ENCODE data around the gene EPHA2.

The EPHA2 gene

DNA sequence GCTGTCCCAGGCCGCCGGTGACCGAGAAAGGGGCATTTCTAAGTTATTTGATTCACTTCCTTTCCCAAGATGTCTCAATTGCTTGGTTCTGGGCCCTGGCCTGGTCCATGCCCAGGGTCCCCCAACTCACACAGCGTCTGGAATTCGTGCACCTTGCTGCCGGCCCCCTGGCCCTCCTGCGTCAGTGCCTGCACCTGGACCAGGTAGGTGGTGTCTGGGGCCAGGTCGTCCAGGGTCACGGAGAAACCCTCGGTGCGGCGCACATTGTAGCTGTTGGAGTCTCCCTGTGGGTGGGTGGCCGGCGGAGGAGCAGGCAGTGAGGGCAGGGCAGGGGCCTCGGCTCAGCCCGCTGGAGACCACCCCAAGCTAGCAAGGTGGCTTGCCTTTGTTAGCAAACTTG is 21.0 kb downstream of the EPHA2 start:
- no peak for DNase-seq (ENCODE audit: low read depth)

DNA sequence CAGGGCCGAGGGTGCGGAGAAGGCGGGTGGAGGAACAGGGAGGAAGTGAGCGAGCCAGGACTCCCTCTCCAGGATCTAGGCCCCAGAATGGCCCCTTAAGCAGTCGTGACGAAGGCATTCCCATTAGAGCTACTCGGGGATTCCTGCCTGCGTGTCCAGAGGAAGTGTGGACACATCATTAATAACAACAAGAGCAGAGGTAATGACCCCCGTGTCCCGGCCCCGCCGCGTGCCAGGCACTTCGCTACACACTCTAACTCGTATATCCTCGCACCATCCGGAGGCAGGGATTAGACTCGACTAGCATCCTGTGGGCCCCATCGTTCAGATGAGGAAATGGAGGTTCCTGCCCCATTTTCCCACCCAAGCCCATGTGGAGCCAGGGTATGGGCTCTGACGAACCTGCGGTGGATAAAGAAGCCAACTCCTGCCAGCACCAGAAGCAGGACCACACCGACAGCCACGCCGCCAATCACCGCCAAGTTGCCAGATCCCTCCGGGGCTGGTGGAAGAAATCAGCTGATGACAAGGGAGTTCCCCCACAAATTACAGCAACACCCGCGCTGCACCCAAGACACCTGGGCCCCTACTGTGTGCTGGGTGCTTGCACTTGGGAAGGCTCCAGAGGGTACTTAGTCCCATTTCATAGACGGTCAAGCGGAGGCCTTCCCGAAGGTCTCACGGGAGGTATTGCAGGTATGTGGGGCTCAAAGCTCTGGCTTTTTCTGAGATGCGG is 21.6 kb downstream of the EPHA2 start:
- no peak for DNase-seq (ENCODE audit: low read depth)

- no peak for DNase-seq (ENCODE audit: low read depth)
These were observed 22.6 kb downstream of the EPHA2 start for GRCh38 chr1:16133007-16133961.

DNA sequence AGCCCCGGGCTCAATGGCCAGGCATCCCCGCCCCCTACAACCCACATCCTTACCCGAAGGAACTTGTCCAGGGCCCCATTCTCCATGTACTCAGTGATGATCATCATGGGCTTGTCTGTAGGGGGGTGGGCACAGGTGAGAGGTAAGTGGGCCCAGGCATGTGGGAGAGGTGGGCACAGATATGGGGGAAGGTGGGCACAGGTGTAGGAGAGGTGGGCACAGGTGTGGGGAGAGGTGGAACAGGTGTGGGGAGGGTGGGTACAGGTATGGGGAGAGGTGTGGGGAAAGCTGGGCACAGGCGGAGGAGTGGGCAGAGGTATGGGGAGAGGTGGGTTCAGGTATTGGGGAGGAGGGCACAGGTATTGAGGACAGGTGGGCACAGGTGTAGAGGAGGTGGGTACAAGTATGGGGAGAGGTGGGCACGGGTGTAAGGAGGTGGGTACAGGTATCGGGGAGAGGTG is 23.5 kb downstream of the EPHA2 start:
- DNase-seq (ENCODE audit: low read depth) = no peak

DNA sequence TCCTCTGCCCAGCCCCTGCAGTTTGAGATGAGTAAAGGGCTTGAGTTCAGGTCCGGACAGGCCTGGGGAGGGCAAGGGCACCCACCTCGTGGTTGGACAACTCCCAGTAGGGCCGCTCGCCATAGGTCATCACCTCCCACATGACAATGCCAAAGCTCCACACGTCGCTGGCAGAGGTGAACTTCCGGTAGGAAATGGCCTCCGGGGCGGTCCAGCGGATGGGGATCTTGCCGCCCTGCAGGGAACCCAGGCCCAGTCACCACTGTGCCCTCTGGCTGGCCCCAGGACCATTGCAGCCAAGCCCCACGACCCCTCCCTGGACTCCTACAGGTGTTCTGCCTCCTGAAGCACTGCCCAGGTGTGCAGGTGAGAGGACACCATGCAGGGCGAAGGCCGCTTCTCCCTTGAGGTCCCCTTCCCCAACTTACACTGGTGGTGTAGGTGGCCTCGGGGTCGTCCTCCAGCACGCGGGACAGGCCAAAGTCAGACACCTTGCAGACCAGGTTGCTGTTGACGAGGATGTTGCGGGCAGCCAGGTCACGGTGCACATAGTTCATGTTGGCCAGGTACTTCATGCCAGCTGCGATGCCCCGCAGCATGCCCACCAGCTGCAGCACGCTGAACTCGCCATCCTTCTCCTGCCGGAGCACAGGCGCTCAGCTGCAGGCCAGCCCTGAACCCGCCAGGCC is 24.1 kb downstream of the EPHA2 start:
- DNase-seq (ENCODE audit: low read depth) = no peak

- no peak for DNase-seq (ENCODE audit: low read depth)
These were observed 25.0 kb downstream of the EPHA2 start for GRCh38 chr1:16130827-16131226.

GRCh38 chr1:16129921-16130543 is 25.8 kb downstream of the EPHA2 start:
- no peak for DNase-seq (ENCODE audit: low read depth)

DNA sequence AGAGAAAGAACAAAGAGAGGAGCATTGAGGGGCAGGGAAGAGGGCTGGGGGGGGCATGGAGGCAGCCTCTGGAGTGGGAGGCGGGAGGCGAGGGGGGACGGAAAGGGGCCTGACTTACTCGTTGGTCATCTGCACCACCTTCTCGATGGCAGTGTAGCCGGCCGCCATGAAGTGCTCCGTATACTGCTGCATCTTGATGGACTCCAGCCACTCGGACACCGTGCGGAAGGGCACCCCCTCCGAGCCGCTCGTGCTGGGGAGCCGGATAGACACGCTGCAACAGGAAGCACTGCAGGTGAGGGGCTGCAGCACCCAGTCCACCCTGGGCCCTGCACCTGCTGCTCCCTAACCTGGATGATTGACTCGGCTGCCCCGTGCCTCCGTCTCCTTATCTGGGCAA is 26.6 kb downstream of the EPHA2 start:
- no peak for DNase-seq (ENCODE audit: low read depth)

DNA sequence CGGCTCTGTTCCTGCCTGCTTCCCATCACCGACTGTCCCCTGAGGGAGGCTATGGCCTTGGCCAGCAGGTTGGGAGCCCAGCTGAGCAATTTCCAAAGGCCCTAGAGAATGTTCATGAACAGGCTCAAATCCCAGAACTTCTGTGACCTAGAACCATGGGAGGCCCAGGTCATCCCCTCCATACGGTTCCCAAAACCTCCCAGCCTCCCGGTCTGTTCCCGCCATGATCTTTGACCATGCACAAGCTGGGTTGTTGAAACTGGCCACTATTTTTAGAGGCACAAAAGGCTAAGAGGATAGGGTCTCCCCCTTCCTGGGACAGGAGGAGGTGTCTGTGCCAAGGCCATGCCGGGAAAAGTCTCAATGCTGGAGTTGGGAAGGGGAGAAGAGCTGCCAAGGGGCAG is 27.5 kb downstream of the EPHA2 start:
- DNase-seq (ENCODE audit: low read depth) = no peak

- no peak for DNase-seq (ENCODE audit: low read depth)
These were observed 28.1 kb downstream of the EPHA2 start for GRCh38 chr1:16127676-16128337.

GRCh38 chr1:16126743-16127515 is 28.9 kb downstream of the EPHA2 start:
- no peak for DNase-seq (ENCODE audit: low read depth)

DNA sequence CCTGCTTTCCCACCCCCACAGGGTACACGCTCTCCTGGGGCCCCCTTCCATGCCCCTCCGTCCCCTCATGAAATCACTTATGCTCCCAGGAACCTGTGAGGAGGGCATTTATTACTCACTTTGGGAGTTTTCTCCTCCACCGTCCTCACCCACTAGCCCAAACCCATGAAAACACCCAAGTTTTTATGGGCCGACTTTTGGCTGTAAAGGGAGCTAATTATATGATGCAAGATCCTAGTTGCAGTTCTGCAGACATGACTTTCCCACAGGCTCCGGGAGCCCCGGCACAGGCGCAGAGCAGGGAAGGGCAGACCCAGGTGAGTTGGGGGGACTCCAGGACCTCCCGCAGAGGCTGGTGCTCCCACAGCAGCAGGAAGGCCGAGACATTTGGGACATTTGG is 29.7 kb downstream of the EPHA2 start:
- no peak for DNase-seq (ENCODE audit: low read depth)

- no peak for DNase-seq (ENCODE audit: low read depth)
These were observed 30.4 kb downstream of the EPHA2 start for GRCh38 chr1:16125483-16125882.

DNA sequence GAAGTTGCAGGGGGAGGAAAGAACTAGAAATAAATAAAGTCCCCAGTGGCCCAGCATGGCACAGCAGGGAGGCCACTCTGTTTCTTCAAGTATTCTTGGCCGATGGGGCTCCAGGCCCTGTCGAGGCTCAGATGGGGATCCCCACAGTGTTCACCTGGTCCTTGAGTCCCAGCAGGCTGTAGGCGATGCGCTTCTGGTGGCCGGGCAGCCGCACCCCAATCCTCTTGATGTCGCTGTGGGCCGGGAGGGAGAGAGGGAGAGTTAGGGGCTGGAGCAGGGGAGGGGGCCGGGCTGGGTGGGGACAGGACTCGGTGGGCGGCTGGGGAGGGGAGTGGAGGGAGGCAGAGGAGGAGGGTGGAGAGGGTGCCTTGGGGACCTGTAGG is 30.8 kb downstream of the EPHA2 start:
- DNase-seq (ENCODE audit: low read depth) = no peak

- DNase-seq (ENCODE audit: low read depth) = no peak
These were observed 31.3 kb downstream of the EPHA2 start for GRCh38 chr1:16124377-16125087.

- peak; percentile 85 for DNase-seq (ENCODE audit: low read depth)
These were observed 33.0 kb downstream of the EPHA2 start for GRCh38 chr1:16122916-16123315.

GRCh38 chr1:16122350-16122881 is 33.5 kb downstream of the EPHA2 start:
- no peak for DNase-seq (ENCODE audit: low read depth)

DNA sequence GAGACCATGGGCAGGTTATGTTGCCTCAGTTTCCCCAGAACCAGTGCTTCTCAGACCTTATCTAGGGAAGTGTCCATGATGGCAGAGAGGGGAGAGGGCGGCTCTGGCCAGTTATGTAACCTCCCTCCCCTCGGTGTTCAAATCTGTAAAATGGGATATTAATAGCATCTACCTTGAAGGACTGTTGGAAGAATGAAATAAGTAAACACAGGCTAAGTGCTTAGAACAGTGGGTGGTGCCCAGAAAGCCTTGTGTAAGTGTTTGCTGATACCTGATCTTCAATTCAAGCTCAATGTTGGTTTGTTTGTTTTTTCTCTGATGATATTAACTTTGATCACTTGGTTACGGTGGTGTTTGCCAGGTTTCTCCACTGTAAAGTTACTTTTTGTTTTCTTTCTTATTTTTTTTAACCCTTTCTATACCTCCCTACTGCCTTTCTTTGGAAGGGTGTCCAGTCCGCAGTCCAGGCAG is 34.9 kb downstream of the EPHA2 start:
- no peak for DNase-seq (ENCODE audit: low read depth)

GRCh38 chr1:16120407-16120806 is 35.5 kb downstream of the EPHA2 start:
- no peak for DNase-seq (ENCODE audit: low read depth)

DNA sequence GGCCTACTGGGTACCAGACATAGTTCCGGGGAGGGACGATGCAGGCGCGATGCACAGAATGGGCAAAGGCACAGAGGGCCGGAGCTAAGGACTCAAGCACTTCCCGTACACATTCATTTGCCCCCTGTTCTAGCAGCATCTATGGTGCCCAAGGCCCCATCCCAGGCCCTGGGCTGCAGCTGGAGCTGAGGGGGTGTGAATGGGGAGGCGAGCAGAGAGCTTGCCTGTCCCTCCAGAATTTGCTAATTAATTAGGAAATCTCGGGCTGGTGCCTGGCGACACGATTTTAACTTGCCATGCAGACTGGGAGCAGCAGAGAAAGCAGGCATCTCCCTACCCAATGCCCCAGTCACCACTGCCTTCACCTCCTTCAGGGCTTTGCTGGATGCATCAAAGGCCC is 35.9 kb downstream of the EPHA2 start:
- no peak for DNase-seq (ENCODE audit: low read depth)
